HepG2 (cell line): Measurements from ENCODE around the gene TKFC. TPM values are rescaled to one million over a fixed set of nuclear protein-coding genes. Genes with fewer than 3 reads are reported as not detected.

Experiments
- HNRNPL ChIP-seq: fragments of 200-400 bp; formaldehyde crosslinking; IDR thresholded peaks from 2 replicates; pipeline ENCODE4 v1.6.1; 2017; ENCODE audit warnings: mild to moderate bottlenecking, low read depth, low read length
- KDM5B ChIP-seq: sonication (generic); formaldehyde crosslinking; IDR thresholded peaks from 2 replicates; pipeline ENCODE4 v1.4.0; 2020; ENCODE audit warnings: missing genetic modification reagents, mild to moderate bottlenecking, borderline replicate concordance
- PAF1 ChIP-seq: IDR thresholded peaks from 2 replicates; pipeline ENCODE4 v1.6.1; 2016; ENCODE audit warnings: missing genetic modification reagents, missing compliant biosample characterization
- SMARCC2 ChIP-seq: fragments of 450-650 bp; IDR thresholded peaks from 2 replicates; pipeline ENCODE4 v1.6.1; 2017; ENCODE audit warnings: antibody characterized with exemption, mild to moderate bottlenecking
- polyA plus RNA-seq, 8 experiments: library from polyadenylated mRNA; depleted of rRNA in 3 of 8; stranded (reverse) in 7 of 8; unstranded in 1 of 8; fragments of >200 nt; fragmentation: Illumina TruSeq in 4 of 8; extraction: Trizol in 4 of 8; gene quantifications; 2 replicates each; pipeline versions ENCODE4 v1.2.1 to v1.2.3, GENCODE V29; 2011 to 2016; ENCODE audit warnings: low read depth in 4 of 8, missing spikeins in 1 of 8, mixed read lengths in 1 of 8; ENCODE audit not compliant: insufficient read depth in 1 of 8
- total RNA-seq, 5 experiments: library from RNA; depleted of rRNA; stranded (reverse); fragments of >200 nt; fragmentation: Illumina TruSeq; extraction: Trizol; gene quantifications; 2 replicates each; pipeline ENCODE4 v1.2.3, GENCODE V29; 2016; ENCODE audit warnings: low read depth in 1 of 5
- TF ChIP-seq, protein P1 (sequence below): sonication (generic); formaldehyde crosslinking; IDR thresholded peaks from 2 replicates; pipeline ENCODE4 v1.4.0; 2020; ENCODE audit warnings: missing genetic modification reagents
- TF ChIP-seq, protein P2 (sequence below): fragments of 450-650 bp; IDR thresholded peaks from 2 replicates; pipeline ENCODE4 v1.6.1; 2017; ENCODE audit warnings: mild to moderate bottlenecking
- TF ChIP-seq, protein P3 (sequence below): sonication (generic); formaldehyde crosslinking; IDR thresholded peaks from 2 replicates; pipeline ENCODE4 v1.4.0; 2020; ENCODE audit warnings: missing genetic modification reagents

Gene TKFC
- total and polyA plus RNA-seq, 2 of the 13 experiments (the other 11 are each of a cell fraction or from before 2014, with no cell fraction given) = 147 to 197 TPM

DNA sequence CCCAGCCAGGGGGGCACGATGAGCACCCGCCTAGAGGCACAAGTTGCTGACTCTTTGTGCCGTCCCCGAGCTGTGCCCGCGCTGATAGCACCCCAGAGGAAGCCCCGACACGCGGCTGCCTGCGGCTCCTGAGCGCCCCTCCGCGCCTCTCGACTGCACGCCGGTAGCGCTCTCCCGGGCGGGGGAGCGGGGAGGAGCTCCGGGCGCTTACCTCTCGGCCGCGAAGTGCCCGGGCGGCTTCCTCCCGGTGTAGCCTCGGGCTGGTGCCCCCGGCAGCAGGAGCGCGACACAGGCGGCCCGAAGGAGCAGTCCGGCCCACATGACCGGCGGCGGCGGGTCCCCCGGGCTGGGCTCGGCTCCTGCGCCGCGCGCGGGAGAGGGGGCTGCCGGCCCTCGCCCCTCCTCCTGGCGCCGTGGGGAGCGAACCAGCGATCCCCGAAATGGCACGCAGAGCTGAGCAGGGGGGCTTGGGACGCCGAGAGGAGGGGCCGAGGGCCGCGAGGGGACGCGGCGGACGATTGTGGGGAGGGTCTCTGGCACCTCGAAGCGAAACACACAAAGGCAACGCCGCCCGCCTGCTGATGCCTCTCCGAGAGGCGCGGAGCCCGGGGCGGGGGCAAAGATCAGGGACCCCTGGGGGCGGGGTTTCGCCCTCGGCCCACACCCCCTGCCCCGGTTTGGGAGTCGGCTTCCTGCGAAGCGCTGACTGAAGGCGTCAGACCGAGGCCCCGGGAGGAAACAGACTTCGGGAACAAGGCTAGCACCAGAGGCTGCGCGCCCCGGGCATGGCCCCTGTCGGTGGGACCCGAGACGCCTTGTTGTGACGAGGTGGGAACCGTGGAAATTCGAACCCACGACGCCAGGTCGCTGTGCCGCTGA is 38.1 kb upstream of the TKFC start, which contains the start of gene VWCE (continued):
- TF ChIP-seq, protein P1, sequence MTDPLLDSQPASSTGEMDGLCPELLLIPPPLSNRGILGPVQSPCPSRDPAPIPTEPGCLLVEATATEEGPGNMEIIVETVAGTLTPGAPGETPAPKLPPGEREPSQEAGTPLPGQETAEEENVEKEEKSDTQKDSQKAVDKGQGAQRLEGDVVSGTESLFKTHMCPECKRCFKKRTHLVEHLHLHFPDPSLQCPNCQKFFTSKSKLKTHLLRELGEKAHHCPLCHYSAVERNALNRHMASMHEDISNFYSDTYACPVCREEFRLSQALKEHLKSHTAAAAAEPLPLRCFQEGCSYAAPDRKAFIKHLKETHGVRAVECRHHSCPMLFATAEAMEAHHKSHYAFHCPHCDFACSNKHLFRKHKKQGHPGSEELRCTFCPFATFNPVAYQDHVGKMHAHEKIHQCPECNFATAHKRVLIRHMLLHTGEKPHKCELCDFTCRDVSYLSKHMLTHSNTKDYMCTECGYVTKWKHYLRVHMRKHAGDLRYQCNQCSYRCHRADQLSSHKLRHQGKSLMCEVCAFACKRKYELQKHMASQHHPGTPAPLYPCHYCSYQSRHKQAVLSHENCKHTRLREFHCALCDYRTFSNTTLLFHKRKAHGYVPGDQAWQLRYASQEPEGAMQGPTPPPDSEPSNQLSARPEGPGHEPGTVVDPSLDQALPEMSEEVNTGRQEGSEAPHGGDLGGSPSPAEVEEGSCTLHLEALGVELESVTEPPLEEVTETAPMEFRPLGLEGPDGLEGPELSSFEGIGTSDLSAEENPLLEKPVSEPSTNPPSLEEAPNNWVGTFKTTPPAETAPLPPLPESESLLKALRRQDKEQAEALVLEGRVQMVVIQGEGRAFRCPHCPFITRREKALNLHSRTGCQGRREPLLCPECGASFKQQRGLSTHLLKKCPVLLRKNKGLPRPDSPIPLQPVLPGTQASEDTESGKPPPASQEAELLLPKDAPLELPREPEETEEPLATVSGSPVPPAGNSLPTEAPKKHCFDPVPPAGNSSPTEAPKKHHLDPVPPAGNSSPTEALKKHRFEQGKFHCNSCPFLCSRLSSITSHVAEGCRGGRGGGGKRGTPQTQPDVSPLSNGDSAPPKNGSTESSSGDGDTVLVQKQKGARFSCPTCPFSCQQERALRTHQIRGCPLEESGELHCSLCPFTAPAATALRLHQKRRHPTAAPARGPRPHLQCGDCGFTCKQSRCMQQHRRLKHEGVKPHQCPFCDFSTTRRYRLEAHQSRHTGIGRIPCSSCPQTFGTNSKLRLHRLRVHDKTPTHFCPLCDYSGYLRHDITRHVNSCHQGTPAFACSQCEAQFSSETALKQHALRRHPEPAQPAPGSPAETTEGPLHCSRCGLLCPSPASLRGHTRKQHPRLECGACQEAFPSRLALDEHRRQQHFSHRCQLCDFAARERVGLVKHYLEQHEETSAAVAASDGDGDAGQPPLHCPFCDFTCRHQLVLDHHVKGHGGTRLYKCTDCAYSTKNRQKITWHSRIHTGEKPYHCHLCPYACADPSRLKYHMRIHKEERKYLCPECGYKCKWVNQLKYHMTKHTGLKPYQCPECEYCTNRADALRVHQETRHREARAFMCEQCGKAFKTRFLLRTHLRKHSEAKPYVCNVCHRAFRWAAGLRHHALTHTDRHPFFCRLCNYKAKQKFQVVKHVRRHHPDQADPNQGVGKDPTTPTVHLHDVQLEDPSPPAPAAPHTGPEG (CRISPR knock-in tag) = 0 out of 2 replicates have a peak, but pooled peaks have one; percentile 75
- TF ChIP-seq, protein P2, sequence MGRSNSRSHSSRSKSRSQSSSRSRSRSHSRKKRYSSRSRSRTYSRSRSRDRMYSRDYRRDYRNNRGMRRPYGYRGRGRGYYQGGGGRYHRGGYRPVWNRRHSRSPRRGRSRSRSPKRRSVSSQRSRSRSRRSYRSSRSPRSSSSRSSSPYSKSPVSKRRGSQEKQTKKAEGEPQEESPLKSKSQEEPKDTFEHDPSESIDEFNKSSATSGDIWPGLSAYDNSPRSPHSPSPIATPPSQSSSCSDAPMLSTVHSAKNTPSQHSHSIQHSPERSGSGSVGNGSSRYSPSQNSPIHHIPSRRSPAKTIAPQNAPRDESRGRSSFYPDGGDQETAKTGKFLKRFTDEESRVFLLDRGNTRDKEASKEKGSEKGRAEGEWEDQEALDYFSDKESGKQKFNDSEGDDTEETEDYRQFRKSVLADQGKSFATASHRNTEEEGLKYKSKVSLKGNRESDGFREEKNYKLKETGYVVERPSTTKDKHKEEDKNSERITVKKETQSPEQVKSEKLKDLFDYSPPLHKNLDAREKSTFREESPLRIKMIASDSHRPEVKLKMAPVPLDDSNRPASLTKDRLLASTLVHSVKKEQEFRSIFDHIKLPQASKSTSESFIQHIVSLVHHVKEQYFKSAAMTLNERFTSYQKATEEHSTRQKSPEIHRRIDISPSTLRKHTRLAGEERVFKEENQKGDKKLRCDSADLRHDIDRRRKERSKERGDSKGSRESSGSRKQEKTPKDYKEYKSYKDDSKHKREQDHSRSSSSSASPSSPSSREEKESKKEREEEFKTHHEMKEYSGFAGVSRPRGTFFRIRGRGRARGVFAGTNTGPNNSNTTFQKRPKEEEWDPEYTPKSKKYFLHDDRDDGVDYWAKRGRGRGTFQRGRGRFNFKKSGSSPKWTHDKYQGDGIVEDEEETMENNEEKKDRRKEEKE = no peak
- TF ChIP-seq, protein P3, sequence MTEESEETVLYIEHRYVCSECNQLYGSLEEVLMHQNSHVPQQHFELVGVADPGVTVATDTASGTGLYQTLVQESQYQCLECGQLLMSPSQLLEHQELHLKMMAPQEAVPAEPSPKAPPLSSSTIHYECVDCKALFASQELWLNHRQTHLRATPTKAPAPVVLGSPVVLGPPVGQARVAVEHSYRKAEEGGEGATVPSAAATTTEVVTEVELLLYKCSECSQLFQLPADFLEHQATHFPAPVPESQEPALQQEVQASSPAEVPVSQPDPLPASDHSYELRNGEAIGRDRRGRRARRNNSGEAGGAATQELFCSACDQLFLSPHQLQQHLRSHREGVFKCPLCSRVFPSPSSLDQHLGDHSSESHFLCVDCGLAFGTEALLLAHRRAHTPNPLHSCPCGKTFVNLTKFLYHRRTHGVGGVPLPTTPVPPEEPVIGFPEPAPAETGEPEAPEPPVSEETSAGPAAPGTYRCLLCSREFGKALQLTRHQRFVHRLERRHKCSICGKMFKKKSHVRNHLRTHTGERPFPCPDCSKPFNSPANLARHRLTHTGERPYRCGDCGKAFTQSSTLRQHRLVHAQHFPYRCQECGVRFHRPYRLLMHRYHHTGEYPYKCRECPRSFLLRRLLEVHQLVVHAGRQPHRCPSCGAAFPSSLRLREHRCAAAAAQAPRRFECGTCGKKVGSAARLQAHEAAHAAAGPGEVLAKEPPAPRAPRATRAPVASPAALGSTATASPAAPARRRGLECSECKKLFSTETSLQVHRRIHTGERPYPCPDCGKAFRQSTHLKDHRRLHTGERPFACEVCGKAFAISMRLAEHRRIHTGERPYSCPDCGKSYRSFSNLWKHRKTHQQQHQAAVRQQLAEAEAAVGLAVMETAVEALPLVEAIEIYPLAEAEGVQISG = peak; percentile 77
- TF ChIP-seq SMARCC2 (no peak), KDM5B (CRISPR knock-in tag) (peak; percentile 69), PAF1 (CRISPR knock-in tag) (no peak), HNRNPL (no peak; the same call in 1 of the 2 replicates)
